Transverse colon (tissue), 3 donors: ENCODE measurements around the gene RIOK2.

ENCODE experiments used
- POLR2A ChIP-seq: fragments of 450-650 bp; IDR thresholded peaks from one replicate; pipeline ENCODE4 v1.6.1; 2016; ENCODE audit warnings: antibody characterized with exemption, mild to moderate bottlenecking, moderate library complexity
- POLR2AphosphoS5 ChIP-seq, 3 donors: sonication (generic); formaldehyde crosslinking; IDR thresholded peaks; one replicate each; pipeline ENCODE4 v1.6.1; 2016; ENCODE audit warnings: antibody characterized with exemption in 3 of 3

DNA sequence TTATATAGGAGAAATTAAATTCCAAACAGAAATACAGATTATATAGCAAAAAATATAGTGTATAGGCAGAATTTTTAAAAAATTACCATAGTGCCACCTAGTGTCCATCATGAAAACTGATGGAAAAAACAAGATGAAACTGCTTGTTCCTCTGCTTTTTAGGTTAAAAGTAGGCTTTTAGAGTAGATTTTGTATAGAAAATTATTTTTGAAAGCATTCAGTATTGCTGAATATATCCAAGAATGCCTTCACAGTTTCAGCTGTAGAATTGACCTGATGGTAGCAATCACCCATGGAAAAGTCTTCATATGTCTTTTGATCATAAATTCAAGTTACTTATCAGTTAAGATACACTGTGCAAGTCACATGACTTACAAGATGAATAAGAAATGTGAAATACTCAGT lies 19.7 kb downstream of the RIOK2 start:
- no peak for TF ChIP-seq POLR2A
- TF ChIP-seq POLR2AphosphoS5 (IDR thresholded peaks at IDR 0.05), result no peak
